Measurements from ENCODE around the gene CCDC90B.
"Not testable (repeated sequence)": the region's sequence is repeated elsewhere in the genome, so short reads cannot be mapped to it uniquely, and the experiment has no call there.

CCDC90B gene

DNA sequence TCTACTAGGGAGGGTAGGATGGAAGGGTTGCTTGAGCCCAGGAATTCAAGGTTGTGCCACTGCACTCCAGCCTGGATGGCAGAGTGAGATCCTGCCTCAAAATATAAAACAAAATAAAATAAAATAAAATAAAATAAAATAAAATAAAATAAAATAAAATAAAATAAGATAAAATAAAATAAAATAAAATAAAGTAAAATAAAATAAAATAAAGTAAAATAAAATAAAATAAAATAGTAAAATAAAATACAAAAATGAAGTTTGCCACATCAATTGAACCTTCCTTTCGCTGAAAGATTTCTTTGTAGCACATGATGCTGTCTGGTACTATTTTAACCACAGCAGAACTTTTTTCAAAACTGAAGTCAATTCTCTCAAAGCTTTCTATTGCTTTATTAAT is 22.4 kb upstream of the CCDC90B start:
- H3K4me2 ChIP-seq (ENCODE audit: insufficient read depth, low read length, poor library complexity, severe bottlenecking); H2BK12ac ChIP-seq (ENCODE audit: low read length); H2BK15ac ChIP-seq (ENCODE audit: low read length); H3K4ac ChIP-seq (ENCODE audit: low read length); H3K18ac ChIP-seq (ENCODE audit: low read length); H3K27me3 ChIP-seq (ENCODE audit: control insufficient read depth in 3 of 3, insufficient read depth in 3 of 3, low read depth in 1 of 3, low read length in 3 of 3); H3K27ac ChIP-seq (replicated peaks; ENCODE audit: low read length); H3K9me3 ChIP-seq (replicated peaks in 1 of 2; ENCODE audit: control insufficient read depth in 2 of 2, insufficient read depth in 1 of 2, low read depth in 1 of 2, low read length in 2 of 2); H3K79me1 ChIP-seq (ENCODE audit: low read depth, low read length); H3K9ac ChIP-seq (ENCODE audit: low read depth, low read length, poor library complexity); H4K8ac ChIP-seq (ENCODE audit: low read depth, low read length); H3K4me1 ChIP-seq (ENCODE audit: control insufficient read depth in 2 of 2, insufficient read depth in 1 of 2, low read depth in 1 of 2, low read length in 2 of 2); H2AFZ ChIP-seq (ENCODE audit: low read length); H2BK120ac ChIP-seq (ENCODE audit: low read depth, low read length); H2BK5ac ChIP-seq (ENCODE audit: low read length); H4K91ac ChIP-seq (ENCODE audit: low read depth, low read length, poor library complexity); H3K4me3 ChIP-seq (ENCODE audit: low read length in 2 of 2); DNase-seq (ENCODE audit: low spot score); H2AK5ac ChIP-seq (ENCODE audit: low read depth, low read length); H3K36me3 ChIP-seq (replicated peaks in 1 of 2; ENCODE audit: control insufficient read depth in 2 of 2, insufficient read depth in 2 of 2, low read length in 2 of 2); H3K14ac ChIP-seq (ENCODE audit: low read length); H3K23ac ChIP-seq (ENCODE audit: low read depth, low read length, poor library complexity): not testable (repeated sequence)
- no CpG with 5 or more reads among the region's 1 CpG for WGBS, 2 donors (ENCODE audit: extremely low coverage in 2 of 2, insufficient read length in 2 of 2, insufficient replicate concordance in 1 of 2)

DNA sequence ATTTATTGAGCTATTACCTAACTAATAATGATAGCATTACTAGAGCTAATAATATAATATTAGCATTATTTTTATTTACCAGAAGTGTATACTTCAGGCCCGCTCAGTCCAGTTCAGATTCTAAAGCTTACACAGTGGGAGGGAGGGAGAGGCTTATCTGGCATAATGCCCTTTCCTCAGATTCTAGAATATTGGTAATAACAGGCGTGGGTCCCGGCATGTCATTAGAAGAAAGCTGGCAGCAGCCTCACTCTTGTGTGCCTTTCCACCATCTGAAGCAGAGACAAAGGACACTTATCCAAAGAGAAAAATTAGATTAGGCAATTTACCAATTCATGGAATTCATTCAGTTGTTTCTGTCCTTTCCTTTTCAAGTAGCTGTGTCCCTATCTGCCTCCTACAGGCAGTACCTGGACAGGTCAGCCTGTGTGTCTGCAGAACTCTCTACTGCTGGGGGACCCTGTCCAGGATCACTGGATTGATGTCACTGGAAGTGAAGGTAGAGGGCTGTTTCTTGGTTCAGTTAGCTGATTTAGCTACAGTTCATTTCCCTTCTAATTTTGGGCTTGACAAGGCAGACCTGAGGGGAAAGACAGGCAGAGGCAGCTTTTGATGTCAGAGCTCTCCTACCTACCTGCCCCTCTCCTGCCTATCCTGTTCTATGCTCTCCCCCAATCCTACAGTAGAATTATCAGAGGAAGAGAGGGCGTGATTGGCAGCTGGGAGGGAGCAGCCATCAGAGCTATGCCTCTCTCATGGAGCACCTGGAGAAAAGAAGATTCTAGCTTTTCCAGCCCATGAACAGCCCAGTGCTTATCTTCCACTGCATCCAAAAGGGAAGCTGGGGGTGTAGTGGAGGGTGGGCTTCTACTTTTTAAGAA is 20.3 kb upstream of the CCDC90B start:
- no peaks in the 10 kb centered on the region for H3K79me1 ChIP-seq (ENCODE audit: low read depth, low read length)
- no peak overlapping the region for H2AFZ ChIP-seq (ENCODE audit: low read length)
- H2BK120ac ChIP-seq (ENCODE audit: low read depth, low read length): no peak overlapping the region
- H3K14ac ChIP-seq (ENCODE audit: low read length): no peak overlapping the region
- no peak overlapping the region for H3K4ac ChIP-seq (ENCODE audit: low read length)
- H3K4me1 ChIP-seq (ENCODE audit: control insufficient read depth in 2 of 2, insufficient read depth in 1 of 2, low read depth in 1 of 2, low read length in 2 of 2): no peaks in the 10 kb centered on the region
- H3K9me3 ChIP-seq (replicated peaks in 1 of 2; ENCODE audit: control insufficient read depth in 2 of 2, insufficient read depth in 1 of 2, low read depth in 1 of 2, low read length in 2 of 2): no peaks in the 10 kb centered on the region
- no peak overlapping the region for H2AK5ac ChIP-seq (ENCODE audit: low read depth, low read length)
- WGBS, 2 donors (ENCODE audit: extremely low coverage in 2 of 2, insufficient read length in 2 of 2, insufficient replicate concordance in 1 of 2): no CpG with 5 or more reads among the region's 4 CpGs
- H4K91ac ChIP-seq (ENCODE audit: low read depth, low read length, poor library complexity): no peak overlapping the region
- H3K4me2 ChIP-seq (ENCODE audit: insufficient read depth, low read length, poor library complexity, severe bottlenecking): no peak overlapping the region
- H2BK12ac ChIP-seq (ENCODE audit: low read length): no peak overlapping the region
- no peak overlapping the region for H4K8ac ChIP-seq (ENCODE audit: low read depth, low read length)
- H3K4me3 ChIP-seq (ENCODE audit: low read length in 2 of 2): no peak overlapping the region
- no peaks in the 10 kb centered on the region for H3K27me3 ChIP-seq (ENCODE audit: control insufficient read depth in 3 of 3, insufficient read depth in 3 of 3, low read depth in 1 of 3, low read length in 3 of 3)
- H2BK5ac ChIP-seq (ENCODE audit: low read length): no peak overlapping the region
- H3K18ac ChIP-seq (ENCODE audit: low read length): no peak overlapping the region
- no peak for DNase-seq (ENCODE audit: low spot score)
- H2BK15ac ChIP-seq (ENCODE audit: low read length): no peak overlapping the region
- H3K23ac ChIP-seq (ENCODE audit: low read depth, low read length, poor library complexity): no peak overlapping the region
- no peaks in the 10 kb centered on the region for H3K36me3 ChIP-seq (replicated peaks in 1 of 2; ENCODE audit: control insufficient read depth in 2 of 2, insufficient read depth in 2 of 2, low read length in 2 of 2)
- no peak overlapping the region for H3K9ac ChIP-seq (ENCODE audit: low read depth, low read length, poor library complexity)
- no peak overlapping the region for H3K27ac ChIP-seq (replicated peaks; ENCODE audit: low read length)

DNA sequence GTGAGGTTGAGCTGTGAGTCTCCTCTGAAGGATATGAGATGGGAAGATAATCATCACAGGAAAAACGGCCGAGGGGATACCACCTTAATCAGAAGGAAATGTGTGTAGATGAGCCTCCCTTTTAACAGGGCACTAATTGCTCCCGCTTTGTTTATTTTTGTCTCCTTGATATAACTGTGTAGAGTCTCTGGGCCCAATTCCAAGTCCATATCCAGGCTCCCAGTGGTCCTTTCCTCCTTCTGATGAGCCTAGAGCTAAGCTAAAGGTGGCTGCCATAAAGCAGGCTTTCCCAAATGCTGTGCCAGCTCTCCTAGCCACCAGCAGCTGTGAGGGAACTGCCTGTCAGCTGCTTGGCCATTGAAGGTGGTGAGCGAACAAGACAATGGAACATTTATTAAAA is 17.1 kb upstream of the CCDC90B start:
- DNase-seq (ENCODE audit: low spot score): no peak
- Histone ChIP-seq H3K4ac (ENCODE audit: low read length) (no peak overlapping the region), H2AFZ (ENCODE audit: low read length) (no peak overlapping the region), H3K23ac (ENCODE audit: low read depth, low read length, poor library complexity) (no peak overlapping the region), H3K36me3 (replicated peaks in 1 of 2; ENCODE audit: control insufficient read depth in 2 of 2, insufficient read depth in 2 of 2, low read length in 2 of 2) (no peaks in the 10 kb centered on the region), H3K18ac (ENCODE audit: low read length) (no peak overlapping the region), H3K27me3 (ENCODE audit: control insufficient read depth in 3 of 3, insufficient read depth in 3 of 3, low read depth in 1 of 3, low read length in 3 of 3) (no peaks in the 10 kb centered on the region), H3K27ac (replicated peaks; ENCODE audit: low read length) (no peak overlapping the region), H2BK120ac (ENCODE audit: low read depth, low read length) (no peak overlapping the region), H3K9ac (ENCODE audit: low read depth, low read length, poor library complexity) (no peak overlapping the region), H3K4me3 (ENCODE audit: low read length in 2 of 2) (no peak overlapping the region), H3K4me2 (ENCODE audit: insufficient read depth, low read length, poor library complexity, severe bottlenecking) (no peak overlapping the region), H2AK5ac (ENCODE audit: low read depth, low read length) (no peak overlapping the region), H3K9me3 (replicated peaks in 1 of 2; ENCODE audit: control insufficient read depth in 2 of 2, insufficient read depth in 1 of 2, low read depth in 1 of 2, low read length in 2 of 2) (no peaks in the 10 kb centered on the region), H3K79me1 (ENCODE audit: low read depth, low read length) (no peaks in the 10 kb centered on the region), H3K14ac (ENCODE audit: low read length) (no peak overlapping the region), H2BK12ac (ENCODE audit: low read length) (no peak overlapping the region), H3K4me1 (ENCODE audit: control insufficient read depth in 2 of 2, insufficient read depth in 1 of 2, low read depth in 1 of 2, low read length in 2 of 2) (no peaks in the 10 kb centered on the region), H4K8ac (ENCODE audit: low read depth, low read length) (no peak overlapping the region), H2BK15ac (ENCODE audit: low read length) (no peak overlapping the region), H2BK5ac (ENCODE audit: low read length) (no peak overlapping the region), H4K91ac (ENCODE audit: low read depth, low read length, poor library complexity) (no peak overlapping the region)
- no CpG with 5 or more reads among the region's 4 CpGs for WGBS, 2 donors (ENCODE audit: extremely low coverage in 2 of 2, insufficient read length in 2 of 2, insufficient replicate concordance in 1 of 2)

DNA sequence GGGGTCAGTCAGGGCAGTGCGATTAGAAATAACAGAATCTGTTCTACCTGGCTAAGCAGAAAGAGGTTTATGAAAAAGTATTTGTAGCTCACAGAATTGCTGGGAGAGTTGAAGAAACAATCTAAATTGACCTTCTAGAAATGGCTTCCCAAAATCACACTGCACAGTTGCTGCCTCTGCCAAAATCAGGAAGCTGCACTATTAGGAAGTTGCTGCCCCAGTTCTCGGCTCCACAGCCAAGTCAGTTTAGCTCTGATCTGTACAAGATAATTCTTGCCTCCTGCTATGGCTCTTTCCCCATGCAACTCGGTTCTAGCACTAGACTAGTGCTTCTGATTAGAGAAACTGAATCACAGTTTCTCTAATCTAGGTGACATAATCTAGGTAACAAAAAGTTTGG is 16.0 kb upstream of the CCDC90B start:
- Histone ChIP-seq H3K4me3 (ENCODE audit: low read length in 2 of 2) (no peak overlapping the region), H3K23ac (ENCODE audit: low read depth, low read length, poor library complexity) (no peak overlapping the region), H2BK120ac (ENCODE audit: low read depth, low read length) (no peak overlapping the region), H3K4me1 (ENCODE audit: control insufficient read depth in 2 of 2, insufficient read depth in 1 of 2, low read depth in 1 of 2, low read length in 2 of 2) (no peaks in the 10 kb centered on the region), H2BK12ac (ENCODE audit: low read length) (no peak overlapping the region), H4K91ac (ENCODE audit: low read depth, low read length, poor library complexity) (no peak overlapping the region), H3K79me1 (ENCODE audit: low read depth, low read length) (no peaks in the 10 kb centered on the region), H3K4ac (ENCODE audit: low read length) (no peak overlapping the region), H3K9ac (ENCODE audit: low read depth, low read length, poor library complexity) (no peak overlapping the region), H3K27me3 (ENCODE audit: control insufficient read depth in 3 of 3, insufficient read depth in 3 of 3, low read depth in 1 of 3, low read length in 3 of 3) (no peaks in the 10 kb centered on the region), H3K27ac (replicated peaks; ENCODE audit: low read length) (no peak overlapping the region), H3K9me3 (replicated peaks in 1 of 2; ENCODE audit: control insufficient read depth in 2 of 2, insufficient read depth in 1 of 2, low read depth in 1 of 2, low read length in 2 of 2) (no peaks in the 10 kb centered on the region), H2AK5ac (ENCODE audit: low read depth, low read length) (no peak overlapping the region), H3K14ac (ENCODE audit: low read length) (no peak overlapping the region), H4K8ac (ENCODE audit: low read depth, low read length) (no peak overlapping the region), H3K4me2 (ENCODE audit: insufficient read depth, low read length, poor library complexity, severe bottlenecking) (no peak overlapping the region), H2BK5ac (ENCODE audit: low read length) (no peak overlapping the region), H3K18ac (ENCODE audit: low read length) (no peak overlapping the region), H2AFZ (ENCODE audit: low read length) (no peak overlapping the region), H3K36me3 (replicated peaks in 1 of 2; ENCODE audit: control insufficient read depth in 2 of 2, insufficient read depth in 2 of 2, low read length in 2 of 2) (no peaks in the 10 kb centered on the region), H2BK15ac (ENCODE audit: low read length) (no peak overlapping the region)
- DNase-seq (ENCODE audit: low spot score): no peak
- no CpG with 5 or more reads among the region's 3 CpGs for WGBS, 2 donors (ENCODE audit: extremely low coverage in 2 of 2, insufficient read length in 2 of 2, insufficient replicate concordance in 1 of 2)

All from neuronal stem cell (in vitro differentiated cells).